Keratinocyte (primary cell): ENCODE data around the gene SMARCAL1. TPM values are rescaled to one million over a fixed set of nuclear protein-coding genes. Genes with fewer than 3 reads are reported as not detected.

Experiments used
- DNase-seq: peaks from one replicate; pipeline ENCODE4 v3.0.0-alpha.2; 2011; ENCODE audit warnings: low read depth, missing footprints, low spot score
- FAIRE-seq: peaks from 2 replicates; lab custom pipeline; 2011; peaks lifted over from hg19 to GRCh38; lab: Jason Lieb, UNC
- H2AFZ ChIP-seq: 2 replicates; pipeline ENCODE4 v1.6.0; 2012; ENCODE audit warnings: low read length, control low read depth, inconsistent platforms; ENCODE audit not compliant: control insufficient read depth
- H3K27ac ChIP-seq: 2 replicates; pipeline ENCODE4 v1.5.1; 2011; ENCODE audit warnings: low read length; ENCODE audit not compliant: control insufficient read depth, insufficient read depth
- H3K27me3 ChIP-seq: 3 replicates; pipeline ENCODE4 v1.6.0; 2011; ENCODE audit warnings: low read length; ENCODE audit not compliant: control insufficient read depth, insufficient read depth; ENCODE audit errors: extremely low read depth
- H3K36me3 ChIP-seq, 2 experiments: 2 replicates in 1 of 2; 3 replicates in 1 of 2; pipeline ENCODE4 v1.5.1; 2011; ENCODE audit warnings: low read length in 2 of 2, mild to moderate bottlenecking in 1 of 2; ENCODE audit not compliant: control insufficient read depth in 2 of 2, insufficient read depth in 2 of 2; ENCODE audit errors: extremely low read depth in 1 of 2
- H3K4me1 ChIP-seq: 3 replicates; pipeline ENCODE4 v1.5.1; 2011; ENCODE audit warnings: low read length; ENCODE audit not compliant: control insufficient read depth, insufficient read depth; ENCODE audit errors: extremely low read depth
- H3K4me2 ChIP-seq: 3 replicates; pipeline ENCODE4 v1.6.0; 2011; ENCODE audit warnings: low read depth, low read length; ENCODE audit not compliant: control insufficient read depth, insufficient read depth; ENCODE audit errors: extremely low read depth
- H3K4me3 ChIP-seq, 3 experiments: fragments of 200-600 bp in 1 of 3; sonication (generic) in 1 of 3; 2 replicates in 2 of 3; 3 replicates in 1 of 3; pipeline ENCODE4 v1.5.1; 2011 to 2016; ENCODE audit warnings: low read length in 3 of 3, mild to moderate bottlenecking in 3 of 3, control low read depth in 2 of 3, inconsistent platforms in 1 of 3, low read depth in 1 of 3, mixed read lengths in 1 of 3, mixed run types in 1 of 3, moderate library complexity in 1 of 3; ENCODE audit not compliant: control insufficient read depth in 2 of 3, insufficient read depth in 2 of 3; ENCODE audit errors: extremely low read depth in 1 of 3
- H3K79me2 ChIP-seq: 2 replicates; pipeline ENCODE4 v1.6.0; 2012; ENCODE audit warnings: low read length; ENCODE audit not compliant: control insufficient read depth, insufficient read depth
- H3K9ac ChIP-seq: 3 replicates; pipeline ENCODE4 v1.6.0; 2011; ENCODE audit warnings: low read length; ENCODE audit not compliant: control insufficient read depth, insufficient read depth; ENCODE audit errors: extremely low read depth
- H3K9me1 ChIP-seq: 3 replicates; pipeline ENCODE4 v1.6.0; 2011; ENCODE audit warnings: low read length; ENCODE audit not compliant: control insufficient read depth, insufficient read depth; ENCODE audit errors: extremely low read depth
- H3K9me3 ChIP-seq: 2 replicates; pipeline ENCODE4 v1.5.1; 2012; ENCODE audit warnings: low read depth, low read length; ENCODE audit not compliant: control insufficient read depth
- H4K20me1 ChIP-seq: 3 replicates; pipeline ENCODE4 v1.6.0; 2011; ENCODE audit warnings: low read length; ENCODE audit not compliant: control insufficient read depth, insufficient read depth; ENCODE audit errors: extremely low read depth
- CTCF ChIP-seq, 3 experiments: IDR thresholded peaks in 1 of 3; conservative IDR thresholded peaks in 1 of 3; optimal IDR thresholded peaks in 1 of 3; 2 replicates in 2 of 3; 3 replicates in 1 of 3; pipeline versions ENCODE3 to v1.5.1; 2011; ENCODE audit warnings: low read length in 3 of 3, mild to moderate bottlenecking in 3 of 3, moderate library complexity in 2 of 3, control low read depth in 1 of 3, inconsistent platforms in 1 of 3; ENCODE audit not compliant: insufficient read depth in 2 of 3; ENCODE audit errors: extremely low read depth in 1 of 3
- EZH2 ChIP-seq: IDR thresholded peaks from one replicate; pipeline ENCODE4 v1.6.1; 2012; ENCODE audit warnings: inconsistent platforms, mild to moderate bottlenecking, low read length, moderate library complexity
- dilution Hi-C: fragments of 300-500 bp; cut with MboI; formaldehyde crosslinking; loops from one replicate; pipeline ENCODE4 v1.7.0; 2020; ENCODE audit warnings: low sequenced_read_pairs; ENCODE audit not compliant: extremely low pct_ligation_motif_present
- polyA plus RNA-seq, 5 experiments: library from polyadenylated mRNA; depleted of rRNA in 3 of 5; stranded (reverse) in 3 of 5; stranded (forward) in 1 of 5; unstranded in 1 of 5; fragments of >200 nt; gene quantifications; 1 replicate in 1 of 5; 2 replicates in 3 of 5; 3 replicates in 1 of 5; pipeline versions ENCODE4 v1.2.1 to v1.2.3, GENCODE V29; 2011 to 2012; ENCODE audit warnings: missing spikeins in 2 of 5, low read depth in 1 of 5, low replicate concordance in 1 of 5

Gene SMARCAL1
- polyA plus RNA-seq, 1 donor (not counting 4 experiments of a cell fraction or from before 2014, with no cell fraction given): 26.3 TPM

- H3K27me3 ChIP-seq: no peaks in the 10 kb centered on the region
- no peak overlapping the region for H3K4me3 ChIP-seq
- H3K4me2 ChIP-seq: no peak overlapping the region
- H3K9me1 ChIP-seq: no peaks in the 10 kb centered on the region
- DNase-seq (no peak), FAIRE-seq (no peak)
- H2AFZ ChIP-seq: no peak overlapping the region
- no peaks in the 10 kb centered on the region for H3K9me3 ChIP-seq
- dilution Hi-C loops: no loop called here
- peaks cover 7% of the 10 kb centered on the region for H3K79me2 ChIP-seq
- H3K9ac ChIP-seq: no peak overlapping the region
- H3K4me1 ChIP-seq: no peaks in the 10 kb centered on the region
- H3K36me3 ChIP-seq: peaks cover 29 to 30% of the 10 kb centered on the region in 2 experiments
- TF ChIP-seq EZH2: no peak
- no peak for TF ChIP-seq CTCF (optimal IDR thresholded peaks at IDR 0.05 in 1 of 3, IDR thresholded peaks at IDR 0.05 in 1 of 3, conservative IDR thresholded peaks at IDR 0.05 in 1 of 3; ENCODE audit: extremely low read depth in 1 of 3, insufficient read depth in 2 of 3, low read length in 3 of 3)
- H3K27ac ChIP-seq: no peak overlapping the region
- no peaks in the 10 kb centered on the region for H4K20me1 ChIP-seq
These were observed 4.5 kb downstream of the SMARCAL1 start for GRCh38 chr2:216416571-216417307.

DNA sequence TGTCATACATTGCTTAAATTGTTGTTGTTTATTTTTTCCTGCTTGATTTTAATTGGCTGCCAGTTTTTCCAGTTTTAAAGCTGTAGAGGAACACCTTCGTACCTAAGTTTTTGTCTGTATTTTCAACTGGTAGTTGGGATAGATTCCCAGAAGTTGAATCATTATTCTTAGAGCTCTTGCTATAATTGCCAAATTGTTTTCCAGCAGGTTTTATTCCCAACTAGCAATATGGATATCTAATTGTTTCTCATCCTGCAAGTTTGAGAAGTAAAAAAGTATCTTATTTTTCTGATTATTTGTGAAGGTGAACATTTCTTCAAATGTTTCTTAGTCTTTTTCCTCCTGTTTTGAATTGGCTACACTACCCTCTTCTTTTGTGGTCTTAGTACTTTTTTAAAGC, 6.7 kb downstream of the SMARCAL1 start:
- Histone ChIP-seq H2AFZ (no peak overlapping the region), H3K4me3 (no peak overlapping the region), H3K9me1 (no peaks in the 10 kb centered on the region), H3K4me2 (no peak overlapping the region), H3K36me3 (peaks cover 44 to 47% of the 10 kb centered on the region in 2 experiments), H4K20me1 (no peaks in the 10 kb centered on the region), H3K79me2 (no peaks in the 10 kb centered on the region), H3K9me3 (no peaks in the 10 kb centered on the region), H3K4me1 (no peaks in the 10 kb centered on the region), H3K27me3 (no peaks in the 10 kb centered on the region), H3K27ac (no peak overlapping the region), H3K9ac (no peak overlapping the region)
- dilution Hi-C loops: no loop called here
- DNase-seq: no peak
- TF ChIP-seq EZH2: no peak
- TF ChIP-seq CTCF (optimal IDR thresholded peaks at IDR 0.05 in 1 of 3, IDR thresholded peaks at IDR 0.05 in 1 of 3, conservative IDR thresholded peaks at IDR 0.05 in 1 of 3; ENCODE audit: extremely low read depth in 1 of 3, insufficient read depth in 2 of 3, low read length in 3 of 3): no peak
- FAIRE-seq: no peak
